Measurements from ENCODE around the gene WDR18. TPM values are rescaled to one million over a fixed set of nuclear protein-coding genes. Genes with fewer than 3 reads are reported as not detected.

WDR18 gene
- total and polyA plus RNA-seq, 2 donors (not counting 1 experiment from before 2014, with no cell fraction given) = 10.0 to 42.3 TPM

DNA sequence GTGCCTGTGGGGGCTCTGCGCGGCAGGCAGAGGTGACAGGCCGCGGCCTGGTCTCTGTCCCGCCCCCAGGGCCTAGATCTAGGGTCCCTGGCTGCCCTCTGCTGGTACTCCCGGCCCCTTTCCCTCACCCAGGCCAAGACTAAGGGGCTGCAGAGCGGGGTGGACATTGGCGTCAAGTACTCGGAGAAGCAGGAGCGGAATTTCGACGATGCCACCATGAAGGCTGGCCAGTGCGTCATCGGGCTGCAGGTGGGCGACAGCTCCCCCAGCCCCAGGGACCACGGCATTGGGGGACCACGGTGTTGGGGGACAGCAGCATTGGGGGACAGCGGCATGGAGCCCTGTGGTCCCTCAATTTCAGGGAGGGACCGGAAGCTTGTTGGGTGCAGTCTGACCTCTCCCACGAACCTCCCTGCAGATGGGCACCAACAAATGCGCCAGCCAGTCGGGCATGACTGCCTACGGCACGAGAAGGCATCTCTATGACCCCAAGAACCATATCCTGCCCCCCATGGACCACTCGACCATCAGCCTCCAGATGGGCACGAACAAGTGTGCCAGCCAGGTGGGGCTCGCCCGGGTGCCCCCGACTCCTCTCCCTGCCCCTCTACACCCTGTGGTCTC, 52.0 kb downstream of the WDR18 start:
- peaks cover 16% of the 10 kb centered on the region for H3K79me2 ChIP-seq (ENCODE audit: control insufficient read depth, insufficient read depth, low read length)
- H3K27me3 ChIP-seq (ENCODE audit: control insufficient read depth, insufficient read depth, low read length) = no peaks in the 10 kb centered on the region
- no peak overlapping the region for H3K4me3 ChIP-seq (replicated peaks in 1 of 4; ENCODE audit: control extremely low read depth in 1 of 4, insufficient read depth in 1 of 4, low read depth in 3 of 4, low read length in 4 of 4)
- no peak overlapping the region for H3K9ac ChIP-seq (ENCODE audit: insufficient read depth, low read length)
- no peak for DNase-seq (ENCODE audit: low read depth in 2 of 2)
- H3K4me2 ChIP-seq (ENCODE audit: extremely low read depth, insufficient read depth, low read length) = no peak overlapping the region
- no peaks in the 10 kb centered on the region for H4K20me1 ChIP-seq (ENCODE audit: control insufficient read depth, extremely low read depth, insufficient read depth, low read length)
- peaks cover 10% of the 10 kb centered on the region for H3K4me1 ChIP-seq (ENCODE audit: control insufficient read depth, extremely low read depth, insufficient read depth, low read length)
- H3K36me3 ChIP-seq (ENCODE audit: control insufficient read depth, insufficient read depth, low read length) = peaks cover 26% of the 10 kb centered on the region
- H3K27ac ChIP-seq (ENCODE audit: insufficient read depth, low read length) = no peak overlapping the region
- H2AFZ ChIP-seq (ENCODE audit: low read length) = no peak overlapping the region
- no peak for TF ChIP-seq EZH2 (IDR thresholded peaks at IDR 0.05; ENCODE audit: low read length, missing control alignments)
- TF ChIP-seq, protein P1, sequence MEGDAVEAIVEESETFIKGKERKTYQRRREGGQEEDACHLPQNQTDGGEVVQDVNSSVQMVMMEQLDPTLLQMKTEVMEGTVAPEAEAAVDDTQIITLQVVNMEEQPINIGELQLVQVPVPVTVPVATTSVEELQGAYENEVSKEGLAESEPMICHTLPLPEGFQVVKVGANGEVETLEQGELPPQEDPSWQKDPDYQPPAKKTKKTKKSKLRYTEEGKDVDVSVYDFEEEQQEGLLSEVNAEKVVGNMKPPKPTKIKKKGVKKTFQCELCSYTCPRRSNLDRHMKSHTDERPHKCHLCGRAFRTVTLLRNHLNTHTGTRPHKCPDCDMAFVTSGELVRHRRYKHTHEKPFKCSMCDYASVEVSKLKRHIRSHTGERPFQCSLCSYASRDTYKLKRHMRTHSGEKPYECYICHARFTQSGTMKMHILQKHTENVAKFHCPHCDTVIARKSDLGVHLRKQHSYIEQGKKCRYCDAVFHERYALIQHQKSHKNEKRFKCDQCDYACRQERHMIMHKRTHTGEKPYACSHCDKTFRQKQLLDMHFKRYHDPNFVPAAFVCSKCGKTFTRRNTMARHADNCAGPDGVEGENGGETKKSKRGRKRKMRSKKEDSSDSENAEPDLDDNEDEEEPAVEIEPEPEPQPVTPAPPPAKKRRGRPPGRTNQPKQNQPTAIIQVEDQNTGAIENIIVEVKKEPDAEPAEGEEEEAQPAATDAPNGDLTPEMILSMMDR (conservative IDR thresholded peaks at IDR 0.05 in 1 of 2, IDR thresholded peaks at IDR 0.05 in 1 of 2; ENCODE audit: low read depth in 1 of 2, low read length in 2 of 2) = no peak
- H3K9me3 ChIP-seq (ENCODE audit: control insufficient read depth, insufficient read depth, low read depth, low read length) = no peaks in the 10 kb centered on the region

- no peak overlapping the region for H2AFZ ChIP-seq (ENCODE audit: low read length)
- H3K4me1 ChIP-seq (ENCODE audit: control insufficient read depth, extremely low read depth, insufficient read depth, low read length) = peaks cover 20% of the 10 kb centered on the region
- TF ChIP-seq, protein P1 (conservative IDR thresholded peaks at IDR 0.05 in 1 of 2, IDR thresholded peaks at IDR 0.05 in 1 of 2; ENCODE audit: low read depth in 1 of 2, low read length in 2 of 2) = no peak
- no peak for TF ChIP-seq EZH2 (IDR thresholded peaks at IDR 0.05; ENCODE audit: low read length, missing control alignments)
- no peaks in the 10 kb centered on the region for H4K20me1 ChIP-seq (ENCODE audit: control insufficient read depth, extremely low read depth, insufficient read depth, low read length)
- no peak overlapping the region for H3K9ac ChIP-seq (ENCODE audit: insufficient read depth, low read length)
- H3K27ac ChIP-seq (ENCODE audit: insufficient read depth, low read length) = peak overlapping the region; percentile 20
- no peak for DNase-seq (ENCODE audit: low read depth in 2 of 2)
- H3K9me3 ChIP-seq (ENCODE audit: control insufficient read depth, insufficient read depth, low read depth, low read length) = no peaks in the 10 kb centered on the region
- no peak overlapping the region for H3K4me2 ChIP-seq (ENCODE audit: extremely low read depth, insufficient read depth, low read length)
- no peak overlapping the region for H3K4me3 ChIP-seq (replicated peaks in 1 of 4; ENCODE audit: control extremely low read depth in 1 of 4, insufficient read depth in 1 of 4, low read depth in 3 of 4, low read length in 4 of 4)
- peaks cover 20% of the 10 kb centered on the region for H3K36me3 ChIP-seq (ENCODE audit: control insufficient read depth, insufficient read depth, low read length)
- no peaks in the 10 kb centered on the region for H3K27me3 ChIP-seq (ENCODE audit: control insufficient read depth, insufficient read depth, low read length)
- peaks cover 9% of the 10 kb centered on the region for H3K79me2 ChIP-seq (ENCODE audit: control insufficient read depth, insufficient read depth, low read length)
These were observed 53.5 kb downstream of the WDR18 start for GRCh38 chr19:1037621-1038064.

DNA sequence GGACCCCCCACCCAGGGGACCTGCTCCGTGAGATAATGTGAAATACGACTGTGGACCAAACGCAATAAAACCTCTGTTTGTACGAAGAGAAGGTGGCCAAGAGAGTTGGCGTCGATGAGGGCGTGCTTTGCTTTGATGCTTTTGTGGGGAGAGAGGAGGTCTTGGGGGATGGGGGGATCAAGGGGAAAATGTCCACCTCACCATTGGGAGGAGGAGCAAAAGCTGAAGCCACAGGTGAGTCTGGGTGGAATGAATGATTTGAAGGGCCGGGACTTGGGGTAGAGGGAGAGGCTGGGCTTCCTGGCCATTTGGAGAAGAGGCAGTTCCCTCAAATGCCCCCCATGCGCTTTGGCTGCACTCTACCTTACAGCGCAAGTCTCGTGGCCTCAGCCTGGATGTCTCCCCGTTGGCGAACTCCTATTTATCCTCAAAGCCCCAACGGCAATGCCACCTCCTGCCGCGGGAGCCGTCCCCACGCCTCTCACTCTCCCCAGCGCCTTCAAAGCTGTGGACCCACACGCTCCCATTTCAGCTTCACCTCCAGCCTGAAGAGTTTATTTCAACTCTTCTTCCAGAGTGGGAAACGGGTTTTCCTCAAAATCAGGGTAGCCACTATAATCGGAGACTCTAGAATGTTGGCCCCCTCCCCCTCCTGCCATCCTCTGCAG, 55.0 kb downstream of the WDR18 start:
- H3K27me3 ChIP-seq (ENCODE audit: control insufficient read depth, insufficient read depth, low read length) = no peaks in the 10 kb centered on the region
- TF ChIP-seq, protein P1 (conservative IDR thresholded peaks at IDR 0.05 in 1 of 2, IDR thresholded peaks at IDR 0.05 in 1 of 2; ENCODE audit: low read depth in 1 of 2, low read length in 2 of 2) = no peak
- TF ChIP-seq EZH2 (IDR thresholded peaks at IDR 0.05; ENCODE audit: low read length, missing control alignments) = no peak
- peak overlapping the region in 1 of 4 experiments; percentile 67 for H3K4me3 ChIP-seq (replicated peaks in 1 of 4; ENCODE audit: control extremely low read depth in 1 of 4, insufficient read depth in 1 of 4, low read depth in 3 of 4, low read length in 4 of 4)
- peaks cover 3% of the 10 kb centered on the region for H3K79me2 ChIP-seq (ENCODE audit: control insufficient read depth, insufficient read depth, low read length)
- H3K27ac ChIP-seq (ENCODE audit: insufficient read depth, low read length) = peak overlapping the region; percentile 38
- H3K9ac ChIP-seq (ENCODE audit: insufficient read depth, low read length) = peak overlapping the region; percentile 23
- peak; percentile 36 to 44 for DNase-seq (ENCODE audit: low read depth in 2 of 2)
- H3K4me2 ChIP-seq (ENCODE audit: extremely low read depth, insufficient read depth, low read length) = peak overlapping the region; percentile 71
- H4K20me1 ChIP-seq (ENCODE audit: control insufficient read depth, extremely low read depth, insufficient read depth, low read length) = no peaks in the 10 kb centered on the region
- H3K9me3 ChIP-seq (ENCODE audit: control insufficient read depth, insufficient read depth, low read depth, low read length) = no peaks in the 10 kb centered on the region
- peaks cover 18% of the 10 kb centered on the region for H3K36me3 ChIP-seq (ENCODE audit: control insufficient read depth, insufficient read depth, low read length)
- no peak overlapping the region for H2AFZ ChIP-seq (ENCODE audit: low read length)
- peaks cover 26% of the 10 kb centered on the region for H3K4me1 ChIP-seq (ENCODE audit: control insufficient read depth, extremely low read depth, insufficient read depth, low read length)

Measured in fibroblast of lung (primary cell).